Posterior cingulate gyrus (tissue), 11 donors: ENCODE data around the gene LAMC2.

Source experiments
- DNase-seq, 10 donors: peaks; one replicate each; pipeline versions ENCODE4 v3.0.0 to v3.0.0-alpha.2; 2020 to 2021; ENCODE audit warnings: mixed read lengths in 3 of 10
- intact Hi-C: fragments of 100-400 bp; cut with DNase I; formaldehyde crosslinking; loops from one replicate; pipeline ENCODE4 v1.15.1; 2023

LAMC2 gene

GRCh38 chr1:183209533-183210158 lies 23.6 kb downstream of the LAMC2 start:
- intact Hi-C loops: no loop called here
- no peak for DNase-seq

- DNase-seq: no peak
- intact Hi-C loops: no loop called here
Measured at GRCh38 chr1:183210681-183211080, 24.6 kb downstream of the LAMC2 start.

GRCh38 chr1:183212870-183213269 lies 26.8 kb downstream of the LAMC2 start:
- intact Hi-C loops: no loop called here
- no peak for DNase-seq

GRCh38 chr1:183214021-183214970 lies 28.2 kb downstream of the LAMC2 start:
- intact Hi-C loops: no loop called here
- no peak for DNase-seq

GRCh38 chr1:183215076-183215720 lies 29.1 kb downstream of the LAMC2 start:
- DNase-seq: peak in 1 of 10 donors; percentile 28
- intact Hi-C loops: no loop called here

GRCh38 chr1:183215936-183216335 lies 29.9 kb downstream of the LAMC2 start:
- DNase-seq: no peak
- intact Hi-C loops: no loop called here

GRCh38 chr1:183218027-183218618 lies 32.1 kb downstream of the LAMC2 start:
- intact Hi-C loops: no loop called here
- no peak for DNase-seq

- DNase-seq: no peak
- intact Hi-C loops: no loop called here
Measured at GRCh38 chr1:183218971-183219615, 33.0 kb downstream of the LAMC2 start.

- intact Hi-C loops: no loop called here
- no peak for DNase-seq
Measured at GRCh38 chr1:183219616-183220009, 33.5 kb downstream of the LAMC2 start.

- intact Hi-C loops: no loop called here
- DNase-seq: no peak
Measured at GRCh38 chr1:183222909-183223308, 36.8 kb downstream of the LAMC2 start.

- intact Hi-C loops: no loop called here
- no peak for DNase-seq
Measured at GRCh38 chr1:183223467-183223866, 37.4 kb downstream of the LAMC2 start.

- intact Hi-C loops: no loop called here
- DNase-seq: no peak
Measured at GRCh38 chr1:183226361-183226760, 40.3 kb downstream of the LAMC2 start.

- intact Hi-C loops: no loop called here
- DNase-seq: no peak
Measured at GRCh38 chr1:183226963-183227362, 40.9 kb downstream of the LAMC2 start.

- intact Hi-C loops: no loop called here
- peak in 4 of 10 donors; percentile 22 to 39 (median 30) for DNase-seq
Measured at GRCh38 chr1:183227422-183228346, 41.6 kb downstream of the LAMC2 start.

- intact Hi-C loops: no loop called here
- DNase-seq: no peak
Measured at GRCh38 chr1:183228347-183229220, 42.5 kb downstream of the LAMC2 start.

- no peak for DNase-seq
- intact Hi-C loops: no loop called here
Measured at GRCh38 chr1:183230413-183230812, 44.3 kb downstream of the LAMC2 start.

GRCh38 chr1:183231545-183231944 lies 45.5 kb downstream of the LAMC2 start:
- intact Hi-C loops: no loop called here
- DNase-seq: no peak

- intact Hi-C loops: no loop called here
- no peak for DNase-seq
Measured at GRCh38 chr1:183233113-183233512, 47.0 kb downstream of the LAMC2 start.
